Measurements from ENCODE around the gene TMEM135. TPM values are rescaled to one million over a fixed set of nuclear protein-coding genes. Genes with fewer than 3 reads are reported as not detected.
A peak's percentile ranks its signal among the peaks of the same experiment; 100 is the strongest.

TMEM135 gene
- total and polyA plus RNA-seq, 2 donors (not counting 1 experiment from before 2014, with no cell fraction given): 2.7 to 19.5 TPM

GRCh38 chr11:87033561-87033960 is 4.2 kb upstream of the TMEM135 start:
- Histone ChIP-seq H4K20me1 (ENCODE audit: control insufficient read depth, insufficient read depth, low read length, poor library complexity, severe bottlenecking) (no peaks in the 10 kb centered on the region), H3K9ac (ENCODE audit: low read length) (no peak overlapping the region), H2AFZ (ENCODE audit: insufficient read depth, low read depth, low read length, poor library complexity, severe bottlenecking) (no peak overlapping the region), H3K4me1 (ENCODE audit: control insufficient read depth in 2 of 2, insufficient read depth in 2 of 2, low read length in 2 of 2) (peaks cover 15 to 21% of the 10 kb centered on the region in 2 donors), H3K79me2 (ENCODE audit: control insufficient read depth, insufficient read depth, low read length) (no peaks in the 10 kb centered on the region), H3K27me3 (replicated peaks in 1 of 4; ENCODE audit: control extremely low read depth in 1 of 4, control insufficient read depth in 3 of 4, insufficient read depth in 4 of 4, low read length in 3 of 4) (no peaks in the 10 kb centered on the region), H3K4me3 (ENCODE audit: control extremely low read depth in 1 of 5, extremely low read depth in 1 of 5, insufficient read depth in 1 of 5, low read depth in 2 of 5, low read length in 4 of 5) (no peak overlapping the region), H3K4me2 (replicated peaks; ENCODE audit: low read depth, low read length, poor library complexity, severe bottlenecking) (no peak overlapping the region), H3K36me3 (replicated peaks in 1 of 2; ENCODE audit: control extremely low read depth in 1 of 2, control insufficient read depth in 1 of 2, extremely low read depth in 1 of 2, insufficient read depth in 2 of 2, low read length in 1 of 2) (no peaks in the 10 kb centered on the region), H3K27ac (ENCODE audit: low read length in 2 of 2) (no peak overlapping the region), H3K9me3 (ENCODE audit: control extremely low read depth in 1 of 3, control insufficient read depth in 2 of 3, insufficient read depth in 1 of 3, low read length in 2 of 3) (no peaks in the 10 kb centered on the region)
- no peak for TF ChIP-seq EZH2 (IDR thresholded peaks at IDR 0.05; ENCODE audit: borderline replicate concordance, insufficient read depth, low read depth, low read length, poor library complexity, severe bottlenecking)
- Mint-ChIP-seq H3K27ac (no peak overlapping the region), H3K27me3 (no peaks in the 10 kb centered on the region), H3K4me3 (no peak overlapping the region), H3K4me1 (peaks cover 25% of the 10 kb centered on the region), H3K9me3 (ENCODE audit: insufficient read depth) (no peaks in the 10 kb centered on the region)
- ChIA-PET CTCF (no interaction called here), POLR2A (no interaction called here)
- 98% methylated on average over 6 of the region's 8 CpGs for WGBS (ENCODE audit: insufficient coverage)
- DNase-seq (no peak), ATAC-seq (ENCODE audit: low read depth) (no peak)
- intact Hi-C loops (cut with micrococcal nuclease): loop anchor here (10.0 kb wide), 1 partner anchor 51 kb away; no protein-coding TSS in a partner anchor

- H3K4me1 ChIP-seq (ENCODE audit: control insufficient read depth in 2 of 2, insufficient read depth in 2 of 2, low read length in 2 of 2): peaks cover 25 to 27% of the 10 kb centered on the region in 2 donors
- no peak overlapping the region for H3K4me3 ChIP-seq (ENCODE audit: control extremely low read depth in 1 of 5, extremely low read depth in 1 of 5, insufficient read depth in 1 of 5, low read depth in 2 of 5, low read length in 4 of 5)
- H3K4me1 Mint-ChIP-seq: peaks cover 30% of the 10 kb centered on the region
- no peak overlapping the region for H3K27ac Mint-ChIP-seq
- WGBS (ENCODE audit: insufficient coverage): 83% methylated on average over 1 of the region's 12 CpGs
- peak overlapping the region; percentile 97 for H3K4me3 Mint-ChIP-seq
- H3K27ac ChIP-seq (ENCODE audit: low read length in 2 of 2): no peak overlapping the region
- H3K36me3 ChIP-seq (replicated peaks in 1 of 2; ENCODE audit: control extremely low read depth in 1 of 2, control insufficient read depth in 1 of 2, extremely low read depth in 1 of 2, insufficient read depth in 2 of 2, low read length in 1 of 2): no peaks in the 10 kb centered on the region
- no peak overlapping the region for H3K9ac ChIP-seq (ENCODE audit: low read length)
- CTCF ChIA-PET: no interaction called here
- H4K20me1 ChIP-seq (ENCODE audit: control insufficient read depth, insufficient read depth, low read length, poor library complexity, severe bottlenecking): no peaks in the 10 kb centered on the region
- no peaks in the 10 kb centered on the region for H3K27me3 ChIP-seq (replicated peaks in 1 of 4; ENCODE audit: control extremely low read depth in 1 of 4, control insufficient read depth in 3 of 4, insufficient read depth in 4 of 4, low read length in 3 of 4)
- H3K4me2 ChIP-seq (replicated peaks; ENCODE audit: low read depth, low read length, poor library complexity, severe bottlenecking): no peak overlapping the region
- POLR2A ChIA-PET: no interaction called here
- no peaks in the 10 kb centered on the region for H3K27me3 Mint-ChIP-seq
- H3K9me3 Mint-ChIP-seq (ENCODE audit: insufficient read depth): no peaks in the 10 kb centered on the region
- intact Hi-C loops (cut with micrococcal nuclease): loop anchor here (2.0 to 10.0 kb wide), 4 partner anchors 49 to 1389 kb away; partner anchors contain the start of gene TMEM126A
- H3K9me3 ChIP-seq (ENCODE audit: control extremely low read depth in 1 of 3, control insufficient read depth in 2 of 3, insufficient read depth in 1 of 3, low read length in 2 of 3): no peaks in the 10 kb centered on the region
- ATAC-seq (ENCODE audit: low read depth) (no peak), DNase-seq (peak; percentile 61)
- peak overlapping the region; percentile 100 for H2AFZ ChIP-seq (ENCODE audit: insufficient read depth, low read depth, low read length, poor library complexity, severe bottlenecking)
- TF ChIP-seq CTCF (IDR thresholded peaks at IDR 0.05): no peak
- TF ChIP-seq EZH2 (IDR thresholded peaks at IDR 0.05; ENCODE audit: borderline replicate concordance, insufficient read depth, low read depth, low read length, poor library complexity, severe bottlenecking): no peak
- H3K79me2 ChIP-seq (ENCODE audit: control insufficient read depth, insufficient read depth, low read length): peaks cover 21% of the 10 kb centered on the region
Observed at GRCh38 chr11:87035976-87036583, 1.7 kb upstream of the TMEM135 start.
